HepG2 (cell line): Measurements from ENCODE around the gene KCND3.

Source experiments
- AKAP8 ChIP-seq: sonication (generic); formaldehyde crosslinking; IDR thresholded peaks from 2 replicates; pipeline ENCODE4 v1.5.1; 2020; ENCODE audit warnings: mild to moderate bottlenecking, missing genetic modification reagents
- GTF2F1 ChIP-seq: fragments of 150-350 bp; IDR thresholded peaks from 2 replicates; pipeline ENCODE4 v1.6.1; 2014; ENCODE audit warnings: low read length
- ZNF10 ChIP-seq: sonication (generic); formaldehyde crosslinking; IDR thresholded peaks from 2 replicates; pipeline ENCODE4 v1.4.0; 2020; ENCODE audit warnings: mild to moderate bottlenecking, low read depth, missing genetic modification reagents, borderline replicate concordance
- ZNF138 ChIP-seq: sonication (generic); formaldehyde crosslinking; IDR thresholded peaks from 2 replicates; pipeline ENCODE4 v1.5.0; 2020; ENCODE audit warnings: mild to moderate bottlenecking, low read depth, missing genetic modification reagents
- TF ChIP-seq, protein P1 (sequence below): sonication (generic); formaldehyde crosslinking; IDR thresholded peaks from 2 replicates; pipeline ENCODE4 v1.5.0; 2020; ENCODE audit warnings: mild to moderate bottlenecking, missing genetic modification reagents, moderate library complexity

DNA sequence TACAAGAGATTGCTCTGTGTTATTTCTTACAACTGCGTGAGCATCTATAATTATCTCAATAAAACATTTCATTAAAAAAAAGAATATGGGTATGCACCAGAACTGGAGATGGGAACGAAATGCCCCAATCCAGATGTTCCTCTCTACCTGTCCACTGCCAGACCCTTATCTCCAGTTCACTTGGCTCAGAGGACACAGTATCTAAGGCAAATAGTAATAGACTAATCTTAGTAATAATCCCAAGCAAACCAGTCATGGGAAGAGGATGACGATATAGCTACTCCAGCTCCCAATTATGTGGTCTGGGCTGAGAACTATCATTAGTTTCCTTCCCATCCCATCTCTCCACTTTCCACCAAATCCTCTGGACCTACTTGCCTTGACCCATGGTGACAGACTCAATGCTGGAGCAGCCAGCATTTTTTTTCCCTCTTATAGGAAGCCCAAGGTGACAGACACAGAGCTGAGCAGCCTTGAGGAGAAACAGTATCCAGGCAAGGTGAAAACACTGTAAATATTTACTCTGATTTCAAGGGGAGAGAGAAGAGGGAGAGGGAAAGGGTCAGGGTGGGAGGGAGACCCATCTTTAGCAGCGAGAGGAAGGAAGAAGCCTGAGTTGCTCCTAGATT lies 205.1 kb downstream of the KCND3 start:
- TF ChIP-seq ZNF10 (CRISPR knock-in tag) (no peak), AKAP8 (no peak), GTF2F1 (no peak), ZNF138 (CRISPR knock-in tag) (no peak)
- TF ChIP-seq, protein P1, sequence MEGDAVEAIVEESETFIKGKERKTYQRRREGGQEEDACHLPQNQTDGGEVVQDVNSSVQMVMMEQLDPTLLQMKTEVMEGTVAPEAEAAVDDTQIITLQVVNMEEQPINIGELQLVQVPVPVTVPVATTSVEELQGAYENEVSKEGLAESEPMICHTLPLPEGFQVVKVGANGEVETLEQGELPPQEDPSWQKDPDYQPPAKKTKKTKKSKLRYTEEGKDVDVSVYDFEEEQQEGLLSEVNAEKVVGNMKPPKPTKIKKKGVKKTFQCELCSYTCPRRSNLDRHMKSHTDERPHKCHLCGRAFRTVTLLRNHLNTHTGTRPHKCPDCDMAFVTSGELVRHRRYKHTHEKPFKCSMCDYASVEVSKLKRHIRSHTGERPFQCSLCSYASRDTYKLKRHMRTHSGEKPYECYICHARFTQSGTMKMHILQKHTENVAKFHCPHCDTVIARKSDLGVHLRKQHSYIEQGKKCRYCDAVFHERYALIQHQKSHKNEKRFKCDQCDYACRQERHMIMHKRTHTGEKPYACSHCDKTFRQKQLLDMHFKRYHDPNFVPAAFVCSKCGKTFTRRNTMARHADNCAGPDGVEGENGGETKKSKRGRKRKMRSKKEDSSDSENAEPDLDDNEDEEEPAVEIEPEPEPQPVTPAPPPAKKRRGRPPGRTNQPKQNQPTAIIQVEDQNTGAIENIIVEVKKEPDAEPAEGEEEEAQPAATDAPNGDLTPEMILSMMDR (CRISPR knock-in tag): no peak
